CD4-positive, alpha-beta T cell (primary cell): ENCODE data around the gene PARL. TPM values are rescaled to one million over a fixed set of nuclear protein-coding genes. Genes with fewer than 3 reads are reported as not detected.

Experiments used
- ATAC-seq: fragments of 200-7000 bp; cut with Tn5 transposase; one replicate; pipeline ENCODE4 v1.10.0; 2022; ENCODE audit warnings: mild to moderate bottlenecking; ENCODE audit not compliant: poor library complexity
- CTCF ChIA-PET: fragments of 350-600 bp; sonication (Branson Sonifier 250); formaldehyde crosslinking; loops from one replicate; lab custom pipeline; 2021; ENCODE audit warnings: antibody characterized with exemption, inconsistent platforms; lab: Charles Lee
- POLR2A ChIA-PET: fragments of 350-600 bp; sonication (Branson Sonifier 250); formaldehyde crosslinking; loops from one replicate; lab custom pipeline; 2021; ENCODE audit warnings: antibody characterized with exemption, inconsistent platforms; lab: Charles Lee
- DNase-seq, 14 experiments: peaks; one replicate each; pipeline ENCODE4 v3.0.0-alpha.2; 2013 to 2020; ENCODE audit warnings: mixed read lengths in 2 of 14
- H3K27ac ChIP-seq, 2 donors: one replicate each; pipeline versions ENCODE4 v1.5.1 to v1.7.0; 2013; ENCODE audit warnings: low read length in 2 of 2, low read depth in 1 of 2, mild to moderate bottlenecking in 1 of 2
- H3K27me3 ChIP-seq, 2 experiments: 1 replicate in 1 of 2; 2 replicates in 1 of 2; pipeline versions ENCODE4 v1.6.1 to v1.7.0; 2013; ENCODE audit warnings: low read length in 2 of 2, control low read depth in 1 of 2, mild to moderate bottlenecking in 1 of 2, moderate library complexity in 1 of 2; ENCODE audit not compliant: insufficient read depth in 2 of 2, control insufficient read depth in 1 of 2
- H3K36me3 ChIP-seq: one replicate; pipeline ENCODE4 v1.6.1; 2013; ENCODE audit warnings: low read length, control low read depth; ENCODE audit not compliant: insufficient read depth
- H3K4me1 ChIP-seq: one replicate; pipeline ENCODE4 v1.6.1; 2013; ENCODE audit warnings: low read length, control low read depth; ENCODE audit not compliant: insufficient read depth
- H3K4me3 ChIP-seq: one replicate; pipeline ENCODE4 v1.5.1; 2013; ENCODE audit warnings: mild to moderate bottlenecking, low read length, moderate library complexity
- H3K9me3 ChIP-seq, 2 experiments: 1 replicate in 1 of 2; 2 replicates in 1 of 2; pipeline versions ENCODE4 v1.6.1 to v1.7.0; 2013; ENCODE audit warnings: low read length in 2 of 2, mild to moderate bottlenecking in 2 of 2, control low read depth in 1 of 2, moderate library complexity in 1 of 2; ENCODE audit not compliant: control insufficient read depth in 1 of 2, insufficient read depth in 1 of 2
- H3K27ac Mint-ChIP-seq: one replicate; pipeline ENCODE4 v1.8.0; 2020; ENCODE audit warnings: mixed read lengths
- H3K27me3 Mint-ChIP-seq: one replicate; pipeline ENCODE4 v1.8.0; 2021; ENCODE audit warnings: mixed read lengths
- H3K36me3 Mint-ChIP-seq: one replicate; pipeline ENCODE4 v1.8.0; 2021; ENCODE audit warnings: low read depth, mixed read lengths
- H3K4me1 Mint-ChIP-seq: one replicate; pipeline ENCODE4 v1.8.0; 2021; ENCODE audit warnings: low read depth, mixed read lengths
- H3K4me3 Mint-ChIP-seq: one replicate; pipeline ENCODE4 v1.8.0; 2020; ENCODE audit warnings: mild to moderate bottlenecking, mixed read lengths
- H3K9me3 Mint-ChIP-seq: one replicate; pipeline ENCODE4 v1.8.0; 2020; ENCODE audit warnings: mixed read lengths
- intact Hi-C, 2 experiments: fragments of 100-400 bp; cut with DNase I in 1 of 2; cut with micrococcal nuclease in 1 of 2; formaldehyde crosslinking; loops; one replicate each; pipeline versions ENCODE4 v1.15.1 to v1.9.0; 2023 to 2025; cut with DNase I, micrococcal nuclease
- total RNA-seq, 174 experiments: library from RNA in 2 of 174; stranded (reverse) in 2 of 174; gene quantifications; one replicate each; pipeline ENCODE4 v1.2.3 and lab custom pipeline; 2021 to 2026
- TF ChIP-seq, protein P1 (sequence below): fragments of 200-600 bp; IDR thresholded peaks from one replicate; pipeline ENCODE4 v1.8.0; 2022; ENCODE audit warnings: antibody characterized with exemption, mild to moderate bottlenecking

Gene PARL
- total RNA-seq, 2 experiments from 2014 or later: 36.9 to 40.0 TPM

DNA sequence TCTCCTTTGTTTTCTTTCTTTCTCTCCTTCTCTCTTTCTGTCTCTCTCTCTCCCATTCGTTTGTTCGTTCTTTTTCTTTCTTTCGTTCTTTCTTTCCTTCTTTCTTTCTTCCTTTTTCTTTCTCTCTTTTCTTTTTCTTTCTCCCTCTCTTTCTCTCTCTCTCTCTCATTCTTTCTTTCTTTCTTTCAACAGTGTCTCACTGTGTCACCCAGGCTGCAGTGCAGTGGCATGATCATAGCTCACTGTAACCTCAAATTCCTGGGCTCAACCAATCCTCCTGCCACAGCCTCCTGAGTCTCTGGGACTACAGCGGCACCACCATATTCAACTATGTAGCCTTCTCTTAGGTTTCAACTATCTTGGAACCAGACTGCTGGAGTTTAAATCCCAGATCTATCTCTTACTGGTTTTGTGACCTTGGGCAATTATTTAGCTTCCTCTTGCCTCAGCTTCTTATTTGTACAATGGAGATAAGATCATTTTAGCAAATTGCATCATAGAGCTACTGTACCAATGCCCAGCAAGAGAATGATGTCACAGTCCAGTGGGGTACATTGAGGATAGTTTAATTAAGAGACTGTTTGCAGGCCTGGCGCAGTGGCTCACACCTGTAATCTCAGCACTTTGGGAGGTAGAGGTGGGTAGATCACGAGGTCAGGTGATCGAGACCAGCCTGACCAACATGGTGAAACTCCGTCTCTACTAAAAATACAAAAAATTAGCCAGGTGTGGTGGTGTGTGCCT lies 27.3 kb upstream of the PARL start:
- TF ChIP-seq, protein P1, sequence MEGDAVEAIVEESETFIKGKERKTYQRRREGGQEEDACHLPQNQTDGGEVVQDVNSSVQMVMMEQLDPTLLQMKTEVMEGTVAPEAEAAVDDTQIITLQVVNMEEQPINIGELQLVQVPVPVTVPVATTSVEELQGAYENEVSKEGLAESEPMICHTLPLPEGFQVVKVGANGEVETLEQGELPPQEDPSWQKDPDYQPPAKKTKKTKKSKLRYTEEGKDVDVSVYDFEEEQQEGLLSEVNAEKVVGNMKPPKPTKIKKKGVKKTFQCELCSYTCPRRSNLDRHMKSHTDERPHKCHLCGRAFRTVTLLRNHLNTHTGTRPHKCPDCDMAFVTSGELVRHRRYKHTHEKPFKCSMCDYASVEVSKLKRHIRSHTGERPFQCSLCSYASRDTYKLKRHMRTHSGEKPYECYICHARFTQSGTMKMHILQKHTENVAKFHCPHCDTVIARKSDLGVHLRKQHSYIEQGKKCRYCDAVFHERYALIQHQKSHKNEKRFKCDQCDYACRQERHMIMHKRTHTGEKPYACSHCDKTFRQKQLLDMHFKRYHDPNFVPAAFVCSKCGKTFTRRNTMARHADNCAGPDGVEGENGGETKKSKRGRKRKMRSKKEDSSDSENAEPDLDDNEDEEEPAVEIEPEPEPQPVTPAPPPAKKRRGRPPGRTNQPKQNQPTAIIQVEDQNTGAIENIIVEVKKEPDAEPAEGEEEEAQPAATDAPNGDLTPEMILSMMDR: no peak
- Mint-ChIP-seq H3K4me3 (no peak overlapping the region), H3K9me3 (no peaks in the 10 kb centered on the region), H3K4me1 (no peaks in the 10 kb centered on the region), H3K27ac (no peak overlapping the region), H3K27me3 (no peaks in the 10 kb centered on the region), H3K36me3 (no peaks in the 10 kb centered on the region)
- Histone ChIP-seq H3K4me1 (no peaks in the 10 kb centered on the region), H3K36me3 (no peaks in the 10 kb centered on the region), H3K27me3 (no peaks in the 10 kb centered on the region), H3K27ac (no peak overlapping the region), H3K9me3 (no peaks in the 10 kb centered on the region), H3K4me3 (no peak overlapping the region)
- intact Hi-C loops: no loop called here
- CTCF ChIA-PET: interaction anchor here (0.7 kb wide), 1 partner anchor 317 kb away, joined by 6 read pairs; the partner anchor contains the start of gene VWA5B2
- no peak for ATAC-seq
- DNase-seq: no peak
- POLR2A ChIA-PET: no interaction called here

- Mint-ChIP-seq H3K9me3 (no peaks in the 10 kb centered on the region), H3K27me3 (no peaks in the 10 kb centered on the region), H3K4me1 (no peaks in the 10 kb centered on the region), H3K27ac (no peak overlapping the region), H3K4me3 (no peak overlapping the region), H3K36me3 (no peaks in the 10 kb centered on the region)
- ChIA-PET CTCF (no interaction called here), POLR2A (no interaction called here)
- Histone ChIP-seq H3K9me3 (no peaks in the 10 kb centered on the region), H3K4me3 (no peak overlapping the region), H3K4me1 (no peaks in the 10 kb centered on the region), H3K27me3 (no peaks in the 10 kb centered on the region), H3K36me3 (no peaks in the 10 kb centered on the region), H3K27ac (no peak overlapping the region)
- intact Hi-C loops: no loop called here
- no peak for ATAC-seq
- DNase-seq: no peak
- TF ChIP-seq, protein P1: no peak
Observed at GRCh38 chr3:183911087-183911486, 26.4 kb upstream of the PARL start.

- ATAC-seq: no peak
- DNase-seq: no peak
- Histone ChIP-seq H3K4me3 (no peak overlapping the region), H3K4me1 (no peaks in the 10 kb centered on the region), H3K27me3 (no peaks in the 10 kb centered on the region), H3K9me3 (no peaks in the 10 kb centered on the region), H3K36me3 (no peaks in the 10 kb centered on the region), H3K27ac (no peak overlapping the region)
- H3K9me3 Mint-ChIP-seq: no peaks in the 10 kb centered on the region
- no peaks in the 10 kb centered on the region for H3K4me1 Mint-ChIP-seq
- H3K27ac Mint-ChIP-seq: no peak overlapping the region
- H3K4me3 Mint-ChIP-seq: no peak overlapping the region
- H3K36me3 Mint-ChIP-seq: no peaks in the 10 kb centered on the region
- ChIA-PET CTCF (no interaction called here), POLR2A (no interaction called here)
- intact Hi-C loops: no loop called here
- TF ChIP-seq, protein P1: no peak
- no peaks in the 10 kb centered on the region for H3K27me3 Mint-ChIP-seq
Observed at GRCh38 chr3:183909030-183909600, 24.4 kb upstream of the PARL start.
